ENCODE results near the gene SMCO1.

The SMCO1 gene

GRCh38 chr3:196496183-196496582 lies 19.0 kb downstream of the SMCO1 start:
- no peaks in the 10 kb centered on the region for H3K9me3 ChIP-seq (ENCODE audit: severe bottlenecking)
- no peak for TF ChIP-seq CTCF (IDR thresholded peaks at IDR 0.05; ENCODE audit: low read depth, low read length)
- H3K27me3 ChIP-seq (ENCODE audit: insufficient read depth, low read depth, severe bottlenecking), result no peaks in the 10 kb centered on the region
- no peak for DNase-seq
- H3K4me3 ChIP-seq (ENCODE audit: low read depth, low read length), result no peak overlapping the region
- H3K36me3 ChIP-seq, result peaks cover 3% of the 10 kb centered on the region; the same call in 1 of the 2 replicates
- no peak overlapping the region for H3K27ac ChIP-seq

GRCh38 chr3:196493292-196493691 lies 21.9 kb downstream of the SMCO1 start:
- no peak for DNase-seq
- Histone ChIP-seq H3K27me3 (ENCODE audit: insufficient read depth, low read depth, severe bottlenecking) (no peaks in the 10 kb centered on the region), H3K27ac (no peak overlapping the region), H3K9me3 (ENCODE audit: severe bottlenecking) (no peaks in the 10 kb centered on the region), H3K36me3 (no peaks in the 10 kb centered on the region), H3K4me3 (ENCODE audit: low read depth, low read length) (no peak overlapping the region)
- no peak for TF ChIP-seq CTCF (IDR thresholded peaks at IDR 0.05; ENCODE audit: low read depth, low read length)

GRCh38 chr3:196492080-196492479 lies 23.1 kb downstream of the SMCO1 start:
- Histone ChIP-seq H3K9me3 (ENCODE audit: severe bottlenecking) (no peaks in the 10 kb centered on the region), H3K4me3 (ENCODE audit: low read depth, low read length) (no peak overlapping the region), H3K36me3 (no peaks in the 10 kb centered on the region; the same call in none of the 2 replicates), H3K27me3 (ENCODE audit: insufficient read depth, low read depth, severe bottlenecking) (no peaks in the 10 kb centered on the region), H3K27ac (no peak overlapping the region)
- DNase-seq, result no peak
- TF ChIP-seq CTCF (IDR thresholded peaks at IDR 0.05; ENCODE audit: low read depth, low read length), result no peak

GRCh38 chr3:196489747-196490146 lies 25.4 kb downstream of the SMCO1 start:
- DNase-seq, result no peak
- Histone ChIP-seq H3K36me3 (peaks cover 4% of the 10 kb centered on the region), H3K27ac (no peak overlapping the region), H3K4me3 (ENCODE audit: low read depth, low read length) (no peak overlapping the region), H3K9me3 (ENCODE audit: severe bottlenecking) (no peaks in the 10 kb centered on the region), H3K27me3 (ENCODE audit: insufficient read depth, low read depth, severe bottlenecking) (no peaks in the 10 kb centered on the region)
- no peak for TF ChIP-seq CTCF (IDR thresholded peaks at IDR 0.05; ENCODE audit: low read depth, low read length)

- TF ChIP-seq CTCF (IDR thresholded peaks at IDR 0.05; ENCODE audit: low read depth, low read length), result no peak
- no peak for DNase-seq
- Histone ChIP-seq H3K4me3 (ENCODE audit: low read depth, low read length) (no peak overlapping the region), H3K27me3 (ENCODE audit: insufficient read depth, low read depth, severe bottlenecking) (no peaks in the 10 kb centered on the region), H3K9me3 (ENCODE audit: severe bottlenecking) (no peaks in the 10 kb centered on the region), H3K36me3 (peaks cover 11% of the 10 kb centered on the region), H3K27ac (no peak overlapping the region)
Observed at GRCh38 chr3:196486263-196486662, 28.9 kb downstream of the SMCO1 start.

GRCh38 chr3:196477678-196478077 lies 37.5 kb downstream of the SMCO1 start:
- Histone ChIP-seq H3K4me3 (ENCODE audit: low read depth, low read length) (no peak overlapping the region), H3K36me3 (peaks cover 5% of the 10 kb centered on the region; the same call in 1 of the 2 replicates), H3K27ac (no peak overlapping the region), H3K9me3 (ENCODE audit: severe bottlenecking) (no peaks in the 10 kb centered on the region), H3K27me3 (ENCODE audit: insufficient read depth, low read depth, severe bottlenecking) (no peaks in the 10 kb centered on the region)
- TF ChIP-seq CTCF (IDR thresholded peaks at IDR 0.05; ENCODE audit: low read depth, low read length), result no peak
- no peak for DNase-seq
